ENCODE data around the gene MIER3. TPM values are rescaled to one million over a fixed set of nuclear protein-coding genes. Genes with fewer than 3 reads are reported as not detected.

Gene MIER3
- total RNA-seq, 1 experiment from 2014 or later = 26.3 TPM

DNA sequence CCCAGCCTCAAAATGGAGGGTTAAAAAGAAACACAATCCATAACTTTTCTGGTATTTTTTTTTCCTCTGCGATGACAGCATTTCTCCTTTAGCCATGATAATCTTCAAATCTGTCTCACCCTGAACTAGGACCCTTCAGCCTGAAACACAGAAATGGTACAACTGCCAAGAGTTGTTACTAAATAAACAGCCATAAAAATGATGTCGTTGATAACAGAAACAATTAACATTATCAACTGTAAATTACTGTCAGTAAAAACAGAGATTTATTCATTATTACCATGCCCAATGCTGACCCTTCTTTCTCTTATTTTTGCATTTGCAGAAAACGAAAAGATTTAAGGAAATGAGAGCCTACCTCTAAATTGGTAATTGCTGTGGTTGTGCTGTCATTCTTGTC lies 19.4 kb upstream of the MIER3 start:
- H3K36me3 Mint-ChIP-seq (ENCODE audit: insufficient read depth, unreplicated experiment) = no peaks in the 10 kb centered on the region
- peaks cover 8% of the 10 kb centered on the region for H3K4me1 Mint-ChIP-seq (ENCODE audit: low read depth, unreplicated experiment)
- no peaks in the 10 kb centered on the region for H3K9me3 Mint-ChIP-seq (ENCODE audit: low read depth, unreplicated experiment)
- CTCF ChIA-PET = interaction anchor here (0.6 kb wide), 1 partner anchor 16 kb away, joined by 3 read pairs; no protein-coding TSS in a partner anchor
- H3K27me3 Mint-ChIP-seq (ENCODE audit: unreplicated experiment) = no peaks in the 10 kb centered on the region
- TF ChIP-seq, protein P1, sequence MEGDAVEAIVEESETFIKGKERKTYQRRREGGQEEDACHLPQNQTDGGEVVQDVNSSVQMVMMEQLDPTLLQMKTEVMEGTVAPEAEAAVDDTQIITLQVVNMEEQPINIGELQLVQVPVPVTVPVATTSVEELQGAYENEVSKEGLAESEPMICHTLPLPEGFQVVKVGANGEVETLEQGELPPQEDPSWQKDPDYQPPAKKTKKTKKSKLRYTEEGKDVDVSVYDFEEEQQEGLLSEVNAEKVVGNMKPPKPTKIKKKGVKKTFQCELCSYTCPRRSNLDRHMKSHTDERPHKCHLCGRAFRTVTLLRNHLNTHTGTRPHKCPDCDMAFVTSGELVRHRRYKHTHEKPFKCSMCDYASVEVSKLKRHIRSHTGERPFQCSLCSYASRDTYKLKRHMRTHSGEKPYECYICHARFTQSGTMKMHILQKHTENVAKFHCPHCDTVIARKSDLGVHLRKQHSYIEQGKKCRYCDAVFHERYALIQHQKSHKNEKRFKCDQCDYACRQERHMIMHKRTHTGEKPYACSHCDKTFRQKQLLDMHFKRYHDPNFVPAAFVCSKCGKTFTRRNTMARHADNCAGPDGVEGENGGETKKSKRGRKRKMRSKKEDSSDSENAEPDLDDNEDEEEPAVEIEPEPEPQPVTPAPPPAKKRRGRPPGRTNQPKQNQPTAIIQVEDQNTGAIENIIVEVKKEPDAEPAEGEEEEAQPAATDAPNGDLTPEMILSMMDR (IDR thresholded peaks at IDR 0.05; ENCODE audit: unreplicated experiment) = no peak
- no TSS peak for BruUV-seq (replicated peaks)
- no peak for DNase-seq
- intact Hi-C loops (cut with micrococcal nuclease; ENCODE audit: unreplicated experiment) = no loop called here
- H3K27ac Mint-ChIP-seq (ENCODE audit: unreplicated experiment) = no peak overlapping the region
- no peak overlapping the region for H3K4me3 Mint-ChIP-seq (ENCODE audit: low read depth, unreplicated experiment)

DNA sequence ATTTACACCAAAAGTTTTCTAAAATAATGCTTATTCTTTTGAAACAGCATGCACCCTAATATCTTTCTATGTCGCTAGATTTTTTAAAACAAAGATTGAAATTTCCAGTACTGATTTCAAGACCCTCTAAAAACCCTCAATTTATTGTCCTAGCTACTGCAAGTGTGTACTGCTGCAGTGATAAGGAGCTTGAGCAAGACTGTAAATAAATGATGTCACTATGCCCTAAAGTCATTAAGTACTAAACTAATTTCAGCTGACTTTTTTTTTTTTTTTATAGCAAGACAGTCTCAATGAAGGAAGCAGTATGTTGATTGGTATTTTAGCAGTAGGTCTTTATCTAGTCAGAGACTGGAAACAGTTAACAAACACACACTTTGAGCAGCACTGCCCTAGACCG lies 12.2 kb upstream of the MIER3 start:
- H3K36me3 Mint-ChIP-seq (ENCODE audit: insufficient read depth, unreplicated experiment) = no peaks in the 10 kb centered on the region
- BruUV-seq (replicated peaks) = no TSS peak
- H3K4me3 Mint-ChIP-seq (ENCODE audit: low read depth, unreplicated experiment) = no peak overlapping the region
- peaks cover 7% of the 10 kb centered on the region for H3K4me1 Mint-ChIP-seq (ENCODE audit: low read depth, unreplicated experiment)
- intact Hi-C loops (cut with micrococcal nuclease; ENCODE audit: unreplicated experiment) = no loop called here
- no peak for DNase-seq
- TF ChIP-seq, protein P1 (IDR thresholded peaks at IDR 0.05; ENCODE audit: unreplicated experiment) = no peak
- no peak overlapping the region for H3K27ac Mint-ChIP-seq (ENCODE audit: unreplicated experiment)
- H3K9me3 Mint-ChIP-seq (ENCODE audit: low read depth, unreplicated experiment) = no peaks in the 10 kb centered on the region
- CTCF ChIA-PET = interaction anchor here (0.6 to 0.9 kb wide), 2 partner anchors 118 to 179 kb away, joined by 4 read pairs; no protein-coding TSS in a partner anchor
- H3K27me3 Mint-ChIP-seq (ENCODE audit: unreplicated experiment) = peaks cover 22% of the 10 kb centered on the region

DNA sequence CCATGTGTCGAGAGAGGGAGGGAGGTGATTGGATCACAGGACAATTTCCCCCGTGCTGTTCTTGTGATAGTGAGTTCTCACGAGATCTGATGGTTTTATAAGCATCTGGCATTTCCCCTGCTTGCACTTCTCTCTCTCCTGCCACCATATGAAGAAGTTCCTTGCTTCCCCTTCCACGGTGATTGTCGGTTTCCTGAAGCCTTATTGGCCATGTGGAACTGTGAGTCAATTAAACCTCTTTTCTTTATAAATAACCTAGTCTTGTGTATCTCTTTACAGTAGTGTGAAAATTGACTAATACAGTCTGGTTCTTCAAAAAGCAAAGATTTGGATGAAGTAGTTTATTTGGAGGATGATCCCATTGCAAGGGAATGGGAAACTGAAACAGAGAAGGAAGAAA lies 11.3 kb upstream of the MIER3 start:
- Mint-ChIP-seq H3K27me3 (ENCODE audit: unreplicated experiment) (peaks cover 22% of the 10 kb centered on the region), H3K36me3 (ENCODE audit: insufficient read depth, unreplicated experiment) (no peaks in the 10 kb centered on the region), H3K4me1 (ENCODE audit: low read depth, unreplicated experiment) (peaks cover 7% of the 10 kb centered on the region), H3K4me3 (ENCODE audit: low read depth, unreplicated experiment) (no peak overlapping the region), H3K27ac (ENCODE audit: unreplicated experiment) (no peak overlapping the region), H3K9me3 (ENCODE audit: low read depth, unreplicated experiment) (no peaks in the 10 kb centered on the region)
- intact Hi-C loops (cut with micrococcal nuclease; ENCODE audit: unreplicated experiment) = no loop called here
- TF ChIP-seq, protein P1 (IDR thresholded peaks at IDR 0.05; ENCODE audit: unreplicated experiment) = no peak
- CTCF ChIA-PET = no interaction called here
- no peak for DNase-seq
- no TSS peak for BruUV-seq (replicated peaks)

DNA sequence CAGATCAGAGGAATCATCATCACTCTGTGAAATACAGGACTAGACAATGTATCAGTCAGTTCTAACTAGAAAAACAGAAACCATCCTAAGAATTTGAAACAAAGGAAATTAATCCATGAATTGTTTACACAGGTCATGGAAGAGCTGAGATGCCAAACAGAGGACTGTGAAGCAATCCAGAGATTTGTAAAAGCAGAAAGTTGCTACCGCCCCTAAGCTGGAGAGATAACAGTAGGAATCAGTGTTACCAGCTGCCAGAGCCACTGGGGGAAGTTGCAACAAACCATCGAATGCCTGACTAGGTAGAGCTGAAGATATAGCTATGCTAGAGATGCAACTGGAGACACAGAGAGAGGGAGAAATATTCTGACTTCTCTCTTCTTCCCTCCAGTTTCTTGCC lies 10.4 kb upstream of the MIER3 start:
- intact Hi-C loops (cut with micrococcal nuclease; ENCODE audit: unreplicated experiment) = no loop called here
- H3K27me3 Mint-ChIP-seq (ENCODE audit: unreplicated experiment) = peaks cover 30% of the 10 kb centered on the region
- no peaks in the 10 kb centered on the region for H3K36me3 Mint-ChIP-seq (ENCODE audit: insufficient read depth, unreplicated experiment)
- CTCF ChIA-PET = interaction anchor here (0.8 kb wide), 1 partner anchor 10 kb away, joined by 3 read pairs; no protein-coding TSS in a partner anchor
- peaks cover 7% of the 10 kb centered on the region for H3K4me1 Mint-ChIP-seq (ENCODE audit: low read depth, unreplicated experiment)
- no peak overlapping the region for H3K27ac Mint-ChIP-seq (ENCODE audit: unreplicated experiment)
- no TSS peak for BruUV-seq (replicated peaks)
- no peak for DNase-seq
- TF ChIP-seq, protein P1 (IDR thresholded peaks at IDR 0.05; ENCODE audit: unreplicated experiment) = no peak
- no peak overlapping the region for H3K4me3 Mint-ChIP-seq (ENCODE audit: low read depth, unreplicated experiment)
- no peaks in the 10 kb centered on the region for H3K9me3 Mint-ChIP-seq (ENCODE audit: low read depth, unreplicated experiment)

Measured in Calu3 (cell line).